OCI-LY7 (cell line): ENCODE measurements around the gene TTC7B. TPM values are rescaled to one million over a fixed set of nuclear protein-coding genes. Genes with fewer than 3 reads are reported as not detected.

Source experiments
- BruUV-seq: library from RNA; stranded (reverse); fragments of 400-500 nt; replicated peaks from 2 replicates; lab custom pipeline; 2021; lab: Mats Ljungman, UMichigan
- CTCF ChIA-PET: fragments of 300-600 bp; sonication (Branson Sonifier 250); formaldehyde crosslinking; loops from one replicate; lab custom pipeline; 2022; ENCODE audit warnings: antibody characterized with exemption; ENCODE audit not compliant: unreplicated experiment; lab: Charles Lee
- POLR2A ChIA-PET: fragments of 300-600 bp; sonication (Branson Sonifier 250); formaldehyde crosslinking; loops from one replicate; lab custom pipeline; 2022; ENCODE audit warnings: antibody characterized with exemption; lab: Charles Lee
- DNase-seq: peaks from one replicate; pipeline ENCODE4 v3.0.0-alpha.2; 2015; ENCODE audit warnings: low spot score
- H2AFZ ChIP-seq: fragments of 200-600 bp; sonication (generic), shearing (Covaris generic); 2 replicates; pipeline ENCODE4 v1.6.1; 2014; ENCODE audit warnings: mild to moderate bottlenecking, antibody characterized with exemption, low read length, moderate library complexity
- H3K27ac ChIP-seq: fragments of 200-600 bp; sonication (generic); 2 replicates; pipeline ENCODE4 v1.5.1; 2014; ENCODE audit warnings: mixed run types, low read depth, mild to moderate bottlenecking, moderate library complexity, low read length, inconsistent platforms; ENCODE audit not compliant: poor library complexity, severe bottlenecking
- H3K36me3 ChIP-seq: fragments of 200-600 bp; sonication (generic); 2 replicates; pipeline ENCODE4 v1.6.1; 2014; ENCODE audit warnings: mild to moderate bottlenecking, antibody characterized with exemption, low read length, moderate library complexity, mixed read lengths; ENCODE audit not compliant: insufficient read depth
- H3K4me1 ChIP-seq: fragments of 200-600 bp; sonication (generic); 2 replicates; pipeline ENCODE4 v1.5.1; 2014; ENCODE audit warnings: mild to moderate bottlenecking, low read length; ENCODE audit not compliant: insufficient read depth, poor library complexity, severe bottlenecking
- H3K4me2 ChIP-seq: fragments of 200-600 bp; sonication (generic); 2 replicates; pipeline ENCODE4 v1.6.1; 2014; ENCODE audit warnings: mild to moderate bottlenecking, low read length
- H3K4me3 ChIP-seq: fragments of 200-600 bp; sonication (generic); 2 replicates; pipeline ENCODE4 v1.5.1; 2014; ENCODE audit warnings: mild to moderate bottlenecking, low read depth, low read length; ENCODE audit not compliant: poor library complexity, severe bottlenecking
- H3K79me2 ChIP-seq: fragments of 200-600 bp; sonication (generic); 2 replicates; pipeline ENCODE4 v1.6.1; 2016; ENCODE audit warnings: low read depth, mild to moderate bottlenecking, low read length, moderate library complexity, mixed read lengths; ENCODE audit not compliant: insufficient read depth
- H3K9me2 ChIP-seq: fragments of 200-600 bp; sonication (generic); 2 replicates; pipeline ENCODE4 v1.6.1; 2016; ENCODE audit warnings: mild to moderate bottlenecking, low read length, mixed read lengths; ENCODE audit not compliant: insufficient read depth
- H3K9me3 ChIP-seq: fragments of 200-600 bp; sonication (generic); 2 replicates; pipeline ENCODE4 v1.6.1; 2014; ENCODE audit warnings: mild to moderate bottlenecking, mixed run types, low read length, mixed read lengths
- H4K20me1 ChIP-seq: fragments of 200-600 bp; sonication (generic); 2 replicates; pipeline ENCODE4 v1.6.1; 2014; ENCODE audit warnings: mild to moderate bottlenecking, antibody characterized with exemption, low read length, moderate library complexity, mixed read lengths; ENCODE audit not compliant: insufficient read depth
- CTCF ChIP-seq: fragments of 200-600 bp; sonication (generic); conservative IDR thresholded peaks from 2 replicates; pipeline ENCODE4 v1.5.1; 2014; ENCODE audit warnings: mild to moderate bottlenecking, antibody characterized with exemption, low read length, moderate library complexity, mixed read lengths
- EZH2phosphoT487 ChIP-seq: fragments of 200-600 bp; sonication (generic); IDR thresholded peaks from 2 replicates; pipeline ENCODE4 v1.6.1; 2018; ENCODE audit warnings: low read depth, borderline replicate concordance, mild to moderate bottlenecking, mixed run types, antibody characterized with exemption, low read length, moderate library complexity, mixed read lengths
- intact Hi-C: fragments of 100-400 bp; cut with micrococcal nuclease; formaldehyde crosslinking; loops from one replicate; pipeline ENCODE4 v1.10.0; 2022; ENCODE audit not compliant: unreplicated experiment
- total RNA-seq, 2 experiments: library from RNA; depleted of rRNA in 1 of 2; stranded (reverse); fragments of >200 nt in 1 of 2; shearing (Covaris generic) in 1 of 2; gene quantifications; 2 replicates each; pipeline ENCODE4 v1.2.3, GENCODE V29; 2014 to 2022

TTC7B gene
- total RNA-seq, 2 experiments from 2014 or later: 0.19 to 0.51 TPM

DNA sequence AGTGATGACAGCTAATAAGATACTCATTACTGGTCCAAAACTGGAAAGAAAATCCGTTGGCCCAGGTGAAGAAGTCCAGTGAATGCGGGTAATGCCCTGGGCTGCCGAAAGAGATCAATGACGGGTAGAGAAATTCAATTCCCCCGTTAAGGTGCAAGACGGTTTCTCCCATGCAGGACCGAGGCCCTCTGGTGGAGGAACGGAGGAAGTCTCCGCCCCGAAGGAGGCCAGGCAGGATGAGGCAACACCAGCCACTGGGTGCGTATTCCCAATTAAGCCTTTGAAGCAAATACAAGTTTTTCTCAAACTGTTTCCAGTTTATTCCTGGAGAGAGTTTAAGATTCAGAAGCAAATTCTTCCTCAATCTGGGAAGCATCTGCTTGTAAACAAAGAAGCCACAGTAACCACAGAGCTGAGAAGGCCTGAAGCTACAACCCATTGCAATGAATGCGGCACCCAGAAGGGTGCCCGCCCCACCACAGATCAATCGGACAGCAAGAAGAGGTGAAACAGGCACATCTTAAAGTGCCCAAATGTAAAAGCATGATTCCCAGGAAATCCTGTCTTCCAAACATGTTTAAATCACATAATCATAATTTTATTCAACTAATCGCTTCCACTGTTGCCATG is 118.5 kb downstream of the TTC7B start:
- CTCF ChIA-PET: interaction anchor here (1.0 kb wide), 1 partner anchor 298 kb away, joined by 5 read pairs; no protein-coding TSS in a partner anchor
- Histone ChIP-seq H3K4me2 (0 out of 2 replicates have a peak overlapping the region, but pooled peaks have one; percentile 16), H3K9me2 (no peaks in the 10 kb centered on the region), H3K36me3 (no peaks in the 10 kb centered on the region), H3K4me3 (no peak overlapping the region), H3K79me2 (no peaks in the 10 kb centered on the region), H4K20me1 (no peaks in the 10 kb centered on the region), H3K27ac (no peak overlapping the region), H3K4me1 (peaks cover 3% of the 10 kb centered on the region), H2AFZ (peak overlapping the region; percentile 63), H3K9me3 (no peaks in the 10 kb centered on the region)
- peak; percentile 73 for DNase-seq
- TF ChIP-seq EZH2phosphoT487 (no peak), CTCF (peak; percentile 95)
- intact Hi-C loops: loop anchor here (1.0 to 2.0 kb wide), 2 partner anchors 298 to 397 kb away; no protein-coding TSS in a partner anchor
- POLR2A ChIA-PET: interaction anchor here (0.5 to 1.5 kb wide), 2 partner anchors 10 to 13 kb away, joined by 5 read pairs; no protein-coding TSS in a partner anchor
- no TSS peak for BruUV-seq

- Histone ChIP-seq H3K27ac (no peak overlapping the region), H4K20me1 (no peaks in the 10 kb centered on the region), H3K4me1 (peaks cover 3% of the 10 kb centered on the region), H3K36me3 (no peaks in the 10 kb centered on the region), H3K9me3 (no peaks in the 10 kb centered on the region), H2AFZ (peak overlapping the region; percentile 63), H3K4me2 (0 out of 2 replicates have a peak overlapping the region, but pooled peaks have one; percentile 16), H3K4me3 (no peak overlapping the region), H3K9me2 (no peaks in the 10 kb centered on the region), H3K79me2 (no peaks in the 10 kb centered on the region)
- intact Hi-C loops: loop anchor here (1.0 to 2.0 kb wide), 2 partner anchors 298 to 396 kb away; no protein-coding TSS in a partner anchor
- ChIA-PET CTCF (interaction anchor here (0.6 to 1.0 kb wide), 3 partner anchors 61 to 297 kb away, joined by 3 to 5 read pairs (median 3); no protein-coding TSS in a partner anchor), POLR2A (interaction anchor here (1.5 kb wide), 1 partner anchor 10 kb away, joined by 5 read pairs; no protein-coding TSS in a partner anchor)
- BruUV-seq: no TSS peak
- TF ChIP-seq CTCF (no peak), EZH2phosphoT487 (no peak)
- DNase-seq: no peak
These were observed 119.1 kb downstream of the TTC7B start for GRCh38 chr14:90697132-90697531.
